HCT116 (cell line): ENCODE measurements around the gene CCDC146. TPM values are rescaled to one million over a fixed set of nuclear protein-coding genes. Genes with fewer than 3 reads are reported as not detected.

Experiments used
- ATAC-seq: fragments of 200-7000 bp; cut with Tn5 transposase; 2 replicates; pipeline ENCODE4 v1.9.1; 2020; ENCODE audit warnings: mild to moderate bottlenecking, moderate library complexity
- BruUV-seq: library from RNA; stranded (reverse); fragments of 400-500 nt; replicated peaks from 2 replicates; lab custom pipeline; 2021; lab: Mats Ljungman, UMichigan
- CTCF ChIA-PET: fragments of 300-600 bp; sonication (Branson Sonifier 250); formaldehyde crosslinking; loops from one replicate; lab custom pipeline; 2021; ENCODE audit warnings: antibody characterized with exemption; lab: Charles Lee
- POLR2A ChIA-PET: fragments of 300-600, 350-600 bp; sonication (Branson Sonifier 250); formaldehyde crosslinking; loops from one replicate; lab custom pipeline; 2021; ENCODE audit warnings: antibody characterized with exemption; lab: Charles Lee
- RAD21 ChIA-PET, 2 experiments: fragments of 300-600 bp; sonication (Branson Sonifier 250); formaldehyde crosslinking; loops; one replicate each; lab custom pipeline; 2023; ENCODE audit warnings: low total read pairs in 2 of 2; ENCODE audit not compliant: uncharacterized antibody in 2 of 2, unreplicated experiment in 2 of 2, low non-redundant PET in 1 of 2; lab: Charles Lee
- DNase-seq: peaks from one replicate; pipeline ENCODE4 v3.0.0-alpha.2; 2010; ENCODE audit warnings: low read depth, low spot score
- H2AFZ ChIP-seq: fragments of 200-600 bp; shearing (Covaris generic), sonication (generic); 2 replicates; pipeline ENCODE4 v1.6.1; 2017; ENCODE audit warnings: low read depth, mixed run types, mixed read lengths, antibody characterized with exemption, low read length; ENCODE audit not compliant: poor library complexity, severe bottlenecking
- H3K27ac ChIP-seq: 2 replicates; pipeline ENCODE4 v1.5.1; 2012; ENCODE audit warnings: low read depth, low read length
- H3K27me3 ChIP-seq: fragments of 200-600 bp; sonication (generic); 2 replicates; pipeline ENCODE4 v1.6.1; 2016; ENCODE audit warnings: mixed run types, low read length, mixed read lengths; ENCODE audit not compliant: insufficient read depth
- H3K36me3 ChIP-seq, 2 experiments: fragments of 200-500 bp in 1 of 2; fragments of 200-600 bp in 1 of 2; sonication (Bioruptor generic) in 1 of 2; sonication (generic) in 1 of 2; 2 replicates each; pipeline versions ENCODE4 v1.5.1 to v1.6.1; 2014 to 2016; ENCODE audit warnings: low read length in 2 of 2, inconsistent platforms in 1 of 2, mixed read lengths in 1 of 2, mixed run types in 1 of 2; ENCODE audit not compliant: insufficient read depth in 2 of 2, control insufficient read depth in 1 of 2
- H3K4me1 ChIP-seq, 2 experiments: fragments of 200-600 bp in 1 of 2; sonication (generic) in 1 of 2; 2 replicates each; pipeline versions ENCODE4 v1.5.1 to v1.6.1; 2012 to 2017; ENCODE audit warnings: low read length in 2 of 2, inconsistent platforms in 1 of 2, mild to moderate bottlenecking in 1 of 2, mixed read lengths in 1 of 2, mixed run types in 1 of 2, moderate library complexity in 1 of 2; ENCODE audit not compliant: insufficient read depth in 2 of 2, control insufficient read depth in 1 of 2
- H3K4me2 ChIP-seq: fragments of 200-600 bp; sonication (generic); 2 replicates; pipeline ENCODE4 v1.6.1; 2017; ENCODE audit warnings: mixed run types, low read length, mixed read lengths
- H3K4me3 ChIP-seq, 2 experiments: fragments of 200-600 bp in 1 of 2; sonication (generic) in 1 of 2; replicated peaks in 1 of 2; 2 replicates each; pipeline ENCODE4 v1.5.1; 2011 to 2016; ENCODE audit warnings: low read length in 2 of 2, control low read depth in 1 of 2, low read depth in 1 of 2, mild to moderate bottlenecking in 1 of 2, mixed read lengths in 1 of 2, mixed run types in 1 of 2
- H3K79me2 ChIP-seq: fragments of 200-600 bp; sonication (generic); 2 replicates; pipeline ENCODE4 v1.6.1; 2017; ENCODE audit warnings: mild to moderate bottlenecking, mixed run types, low read length, moderate library complexity, mixed read lengths; ENCODE audit not compliant: insufficient read depth
- H3K9ac ChIP-seq: fragments of 200-600 bp; sonication (generic); 2 replicates; pipeline ENCODE4 v1.6.1; 2016; ENCODE audit warnings: low read length, mixed read lengths
- H3K9me2 ChIP-seq: fragments of 200-600 bp; sonication (generic), shearing (Covaris generic); 2 replicates; pipeline ENCODE4 v1.6.1; 2017; ENCODE audit warnings: mixed run types, mild to moderate bottlenecking, moderate library complexity; ENCODE audit not compliant: insufficient read depth
- H3K9me3 ChIP-seq, 2 experiments: fragments of 200-500 bp in 1 of 2; fragments of 200-600 bp in 1 of 2; sonication (Bioruptor generic) in 1 of 2; sonication (generic) in 1 of 2; 2 replicates each; pipeline ENCODE4 v1.6.1; 2014 to 2017; ENCODE audit warnings: low read length in 2 of 2, mixed read lengths in 2 of 2, inconsistent platforms in 1 of 2, low read depth in 1 of 2, mild to moderate bottlenecking in 1 of 2, mixed run types in 1 of 2, moderate library complexity in 1 of 2; ENCODE audit not compliant: control insufficient read depth in 1 of 2, insufficient read depth in 1 of 2
- H4K20me1 ChIP-seq: fragments of 200-600 bp; sonication (generic), shearing (Covaris generic); 2 replicates; pipeline ENCODE4 v1.6.1; 2017; ENCODE audit warnings: mixed run types, mild to moderate bottlenecking, moderate library complexity; ENCODE audit not compliant: insufficient read depth
- CTCF ChIP-seq, 3 experiments: fragments of 200-600 bp in 1 of 3; sonication (generic) in 1 of 3; IDR thresholded peaks in 2 of 3; conservative IDR thresholded peaks in 1 of 3; 2 replicates each; pipeline ENCODE4 v1.5.1; 2012 to 2017; ENCODE audit warnings: low read depth in 2 of 3, low read length in 2 of 3, antibody characterized with exemption in 1 of 3, borderline replicate concordance in 1 of 3, control low read depth in 1 of 3, mild to moderate bottlenecking in 1 of 3, mixed read lengths in 1 of 3, mixed run types in 1 of 3, moderate library complexity in 1 of 3; ENCODE audit not compliant: insufficient read depth in 1 of 3
- EGR1 ChIP-seq: IDR thresholded peaks from 2 replicates; pipeline ENCODE4 v1.6.1; 2012; ENCODE audit warnings: low read depth
- EZH2 ChIP-seq: fragments of 200-600 bp; sonication (generic); IDR thresholded peaks from 2 replicates; pipeline ENCODE4 v1.6.1; 2017; ENCODE audit warnings: antibody characterized with exemption, mixed run types
- EZH2phosphoT487 ChIP-seq: fragments of 200-600 bp; IDR thresholded peaks from 2 replicates; pipeline ENCODE4 v1.6.1; 2018; ENCODE audit warnings: antibody characterized with exemption, borderline replicate concordance
- FOSL1 ChIP-seq: IDR thresholded peaks from 2 replicates; pipeline ENCODE4 v1.6.1; 2012; ENCODE audit warnings: low read depth
- JUND ChIP-seq: IDR thresholded peaks from 2 replicates; pipeline ENCODE4 v1.6.1; 2012
- MAX ChIP-seq: IDR thresholded peaks from 2 replicates; pipeline ENCODE4 v1.6.1; 2012
- POLR2A ChIP-seq: IDR thresholded peaks from 2 replicates; pipeline ENCODE4 v1.7.0; 2011; ENCODE audit warnings: borderline replicate concordance; ENCODE audit not compliant: insufficient read depth, insufficient read length; ENCODE audit errors: extremely low read depth
- POLR2AphosphoS5 ChIP-seq: IDR thresholded peaks from 2 replicates; pipeline ENCODE4 v1.6.1; 2011; ENCODE audit warnings: mild to moderate bottlenecking, low read depth, low read length, moderate library complexity
- RAD21 ChIP-seq: IDR thresholded peaks from 2 replicates; pipeline ENCODE4 v1.6.1; 2012; ENCODE audit warnings: low read depth, mild to moderate bottlenecking
- REST ChIP-seq: IDR thresholded peaks from 2 replicates; pipeline ENCODE4 v1.6.1; 2012; ENCODE audit warnings: low read depth
- SIN3A ChIP-seq: IDR thresholded peaks from 2 replicates; pipeline ENCODE4 v1.6.1; 2012; ENCODE audit warnings: low read depth
- SP1 ChIP-seq: IDR thresholded peaks from 2 replicates; pipeline ENCODE4 v1.6.1; 2012; ENCODE audit warnings: low read depth
- SRF ChIP-seq: IDR thresholded peaks from 2 replicates; pipeline ENCODE4 v1.6.1; 2012; ENCODE audit warnings: low read depth
- YY1 ChIP-seq: IDR thresholded peaks from 2 replicates; pipeline ENCODE4 v1.6.1; 2011; ENCODE audit warnings: low read length, low read depth, moderate library complexity, mild to moderate bottlenecking; ENCODE audit not compliant: insufficient replicate concordance; ENCODE audit errors: extremely low read depth
- ZBTB33 ChIP-seq: IDR thresholded peaks from 2 replicates; pipeline ENCODE4 v1.6.1; 2011; ENCODE audit warnings: mild to moderate bottlenecking, low read length, moderate library complexity; ENCODE audit not compliant: insufficient replicate concordance; ENCODE audit errors: extremely low read depth
- ZFX ChIP-seq: fragments of 450-650 bp; IDR thresholded peaks from 2 replicates; pipeline ENCODE4 v1.6.1; 2017
- ZNF274 ChIP-seq: fragments of 200-500 bp; sonication (Bioruptor generic); IDR thresholded peaks from 2 replicates; pipeline ENCODE4 v1.6.1; 2014; ENCODE audit warnings: mild to moderate bottlenecking, low read depth, low read length, inconsistent platforms
- intact Hi-C: fragments of 100-400 bp; cut with micrococcal nuclease; formaldehyde crosslinking; loops from 2 replicates; pipeline ENCODE4 v1.10.0; 2022
- total RNA-seq: library from RNA; stranded (reverse); gene quantifications from one replicate; pipeline ENCODE4 v1.2.1, GENCODE V29; 2021; ENCODE audit not compliant: unreplicated experiment

Gene CCDC146
- total RNA-seq, 1 experiment from 2014 or later = 6.3 TPM

DNA sequence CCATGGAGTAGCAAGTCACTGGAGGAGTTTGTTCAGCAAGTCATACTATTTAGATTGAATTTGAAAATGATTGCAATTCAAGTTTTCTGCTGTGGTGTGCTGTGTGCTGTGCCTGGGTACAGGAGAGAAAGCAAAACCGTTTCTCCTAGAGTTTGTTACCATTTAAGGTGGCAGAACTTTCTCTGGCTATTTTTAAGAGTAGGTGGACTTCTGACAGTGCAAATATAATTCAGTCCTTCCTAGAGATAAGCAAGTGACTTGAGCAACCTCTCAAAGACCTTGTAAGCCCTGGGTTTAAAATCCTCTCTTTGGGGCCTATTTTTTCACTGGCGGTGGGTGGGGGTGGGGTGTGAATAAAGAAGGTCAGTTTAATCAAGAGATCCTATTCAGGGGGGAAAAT is 120.1 kb downstream of the CCDC146 start:
- TF ChIP-seq EZH2phosphoT487 (no peak), ZBTB33 (no peak), ZFX (no peak), POLR2AphosphoS5 (no peak), EZH2 (no peak), ZNF274 (no peak), SRF (no peak), MAX (no peak), REST (no peak), FOSL1 (no peak), EGR1 (no peak), JUND (no peak), CTCF (IDR thresholded peaks at IDR 0.05 in 2 of 3, conservative IDR thresholded peaks at IDR 0.05 in 1 of 3; ENCODE audit: borderline replicate concordance in 1 of 3, insufficient read depth in 1 of 3, low read depth in 2 of 3, low read length in 2 of 3) (no peak), POLR2A (no peak), SP1 (no peak), RAD21 (no peak), SIN3A (no peak), YY1 (no peak)
- H3K4me3 ChIP-seq = no peak overlapping the region
- no TSS peak for BruUV-seq
- CTCF ChIA-PET = no interaction called here
- intact Hi-C loops = no loop called here
- no peak overlapping the region for H3K27ac ChIP-seq
- no peak overlapping the region for H3K9ac ChIP-seq
- H4K20me1 ChIP-seq = no peaks in the 10 kb centered on the region
- H3K4me2 ChIP-seq = no peak overlapping the region
- DNase-seq = no peak
- RAD21 ChIA-PET = no interaction called here
- no peaks in the 10 kb centered on the region for H3K9me2 ChIP-seq
- POLR2A ChIA-PET = no interaction called here
- H3K9me3 ChIP-seq = no peaks in the 10 kb centered on the region
- no peak for ATAC-seq
- H3K36me3 ChIP-seq = 0 out of 4 replicates have a peak, but pooled peaks cover 0 to 2% of the 10 kb centered on the region in 2 experiments
- no peaks in the 10 kb centered on the region for H3K79me2 ChIP-seq
- H3K27me3 ChIP-seq = no peaks in the 10 kb centered on the region
- no peaks in the 10 kb centered on the region for H3K4me1 ChIP-seq
- no peak overlapping the region for H2AFZ ChIP-seq
